22Rv1 (cell line): ENCODE results near the gene GPC5.

Experiments used
- H3K27ac ChIP-seq: fragments of 450-650 bp; 2 replicates; pipeline ENCODE4 v1.5.1; 2017
- CTCF ChIP-seq: fragments of 450-650 bp; IDR thresholded peaks from 2 replicates; pipeline ENCODE4 v1.5.1; 2017; ENCODE audit warnings: mild to moderate bottlenecking
- ZFX ChIP-seq: fragments of 450-650 bp; IDR thresholded peaks from 2 replicates; pipeline ENCODE4 v1.6.1; 2017; ENCODE audit warnings: antibody characterized with exemption, borderline replicate concordance

Gene GPC5

GRCh38 chr13:91359631-91360030, 38.8 kb upstream of the GPC5 start:
- TF ChIP-seq ZFX, result no peak
- no peak for TF ChIP-seq CTCF
- H3K27ac ChIP-seq, result no peak overlapping the region; the same call in 1 of the 2 replicates

GRCh38 chr13:91360246-91360751, 38.1 kb upstream of the GPC5 start:
- TF ChIP-seq CTCF, result no peak
- no peak for TF ChIP-seq ZFX
- no peak overlapping the region; the same call in 1 of the 2 replicates for H3K27ac ChIP-seq

- H3K27ac ChIP-seq, result no peak overlapping the region
- TF ChIP-seq ZFX (no peak), CTCF (no peak)
Measured at GRCh38 chr13:91361755-91362271, 36.6 kb upstream of the GPC5 start.

GRCh38 chr13:91362908-91363307, 35.5 kb upstream of the GPC5 start:
- TF ChIP-seq CTCF (no peak), ZFX (no peak)
- no peak overlapping the region for H3K27ac ChIP-seq

GRCh38 chr13:91368101-91368500, 30.3 kb upstream of the GPC5 start:
- no peak for TF ChIP-seq CTCF
- no peak for TF ChIP-seq ZFX

GRCh38 chr13:91368676-91369440, 29.6 kb upstream of the GPC5 start:
- H3K27ac ChIP-seq, result no peak overlapping the region
- no peak for TF ChIP-seq CTCF
- TF ChIP-seq ZFX, result no peak

More at GRCh38 chr13:91368101-91368500, 30.3 kb upstream of the GPC5 start:
- no peak overlapping the region for H3K27ac ChIP-seq

- no peak overlapping the region for H3K27ac ChIP-seq
- TF ChIP-seq CTCF, result no peak
- no peak for TF ChIP-seq ZFX
Measured at GRCh38 chr13:91369441-91369831, 29.0 kb upstream of the GPC5 start.
